HG03575 (cell line): ENCODE data around the gene PPP1R12B.
"Not testable (repeated sequence)": the region's sequence is repeated elsewhere in the genome, so short reads cannot be mapped to it uniquely, and the experiment has no call there.

Experiments used
- ATAC-seq: cut with Tn5 transposase; IDR thresholded peaks from one replicate; pipeline ENCODE4 v1.9.1; 2021; ENCODE audit not compliant: unreplicated experiment, insufficient number of reproducible peaks, low FRiP score; ENCODE audit errors: extremely low read depth

The PPP1R12B gene

GRCh38 chr1:202430111-202430510, 81.6 kb downstream of the PPP1R12B start:
- ATAC-seq, result not testable (repeated sequence)

GRCh38 chr1:202432338-202432737, 83.8 kb downstream of the PPP1R12B start:
- not testable (repeated sequence) for ATAC-seq

- no peak for ATAC-seq
Measured at GRCh38 chr1:202433155-202434043, 84.9 kb downstream of the PPP1R12B start.

- no peak for ATAC-seq
Measured at GRCh38 chr1:202434059-202434458, 85.6 kb downstream of the PPP1R12B start.

GRCh38 chr1:202438393-202439174, 90.1 kb downstream of the PPP1R12B start:
- no peak for ATAC-seq

GRCh38 chr1:202439308-202439707, 90.8 kb downstream of the PPP1R12B start:
- no peak for ATAC-seq

- not testable (repeated sequence) for ATAC-seq
Measured at GRCh38 chr1:202448140-202448539, 99.6 kb downstream of the PPP1R12B start.

- not testable (repeated sequence) for ATAC-seq
Measured at GRCh38 chr1:202451641-202452040, 103.1 kb downstream of the PPP1R12B start.

GRCh38 chr1:202452508-202452907, 104.0 kb downstream of the PPP1R12B start:
- no peak for ATAC-seq

GRCh38 chr1:202456372-202457169, 108.1 kb downstream of the PPP1R12B start:
- not testable (repeated sequence) for ATAC-seq

GRCh38 chr1:202458651-202459050, 110.2 kb downstream of the PPP1R12B start:
- ATAC-seq, result not testable (repeated sequence)

GRCh38 chr1:202459470-202460142, 111.1 kb downstream of the PPP1R12B start:
- not testable (repeated sequence) for ATAC-seq

GRCh38 chr1:202460143-202460495, 111.6 kb downstream of the PPP1R12B start:
- not testable (repeated sequence) for ATAC-seq

- ATAC-seq, result no peak
Measured at GRCh38 chr1:202462342-202463076, 114.0 kb downstream of the PPP1R12B start.

- not testable (repeated sequence) for ATAC-seq
Measured at GRCh38 chr1:202464153-202464742, 115.7 kb downstream of the PPP1R12B start.

GRCh38 chr1:202465644-202466270, 117.3 kb downstream of the PPP1R12B start:
- ATAC-seq, result not testable (repeated sequence)

GRCh38 chr1:202466339-202466738, 117.8 kb downstream of the PPP1R12B start:
- not testable (repeated sequence) for ATAC-seq
